ENCODE results near the gene AJM1.
"Not testable (repeated sequence)": the region's sequence is repeated elsewhere in the genome, so short reads cannot be mapped to it uniquely, and the experiment has no call there.

AJM1 gene

DNA sequence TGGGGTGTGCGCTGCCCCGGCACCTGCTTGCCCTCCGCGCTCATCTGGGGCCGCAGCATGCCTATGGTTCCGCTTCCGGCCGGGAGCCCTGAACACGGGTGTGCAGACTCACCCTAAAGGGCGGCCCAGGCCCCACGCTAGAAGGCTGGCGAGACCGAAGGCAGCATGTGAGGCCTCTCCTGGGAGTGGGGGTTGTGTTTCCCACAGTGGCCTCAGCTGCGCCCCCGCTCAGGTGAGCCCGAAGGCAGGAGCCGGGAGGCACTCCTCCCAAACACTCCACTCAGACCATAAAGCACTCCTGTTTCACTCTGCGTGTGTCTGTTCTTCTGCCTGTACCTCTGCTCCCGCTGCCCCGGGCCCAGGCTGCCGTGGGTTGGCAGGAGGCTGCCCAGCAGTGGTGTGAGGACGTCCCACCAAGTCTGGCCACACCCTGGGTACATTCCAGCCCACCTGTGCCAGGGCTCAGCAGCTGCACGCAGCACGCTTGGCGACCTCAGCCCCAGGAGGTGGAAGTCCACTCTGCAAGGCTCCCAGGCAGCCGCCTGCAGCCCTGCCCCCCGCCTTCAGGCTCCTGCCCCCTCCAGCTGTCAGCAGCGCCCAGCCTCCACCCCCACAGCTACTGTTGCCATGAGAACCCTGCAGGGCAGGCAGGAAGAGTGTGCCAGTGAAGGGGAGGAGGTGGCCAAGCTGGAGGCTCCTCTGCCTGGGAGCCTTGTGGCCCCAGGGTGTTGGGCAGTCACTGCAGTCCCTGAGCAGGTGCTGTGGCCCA lies 1.2 kb upstream of the AJM1 start:
- H3K4me3 ChIP-seq (ENCODE audit: low read depth, low read length), result no peak overlapping the region
- peak; percentile 58 for DNase-seq (ENCODE audit: low read depth)

DNA sequence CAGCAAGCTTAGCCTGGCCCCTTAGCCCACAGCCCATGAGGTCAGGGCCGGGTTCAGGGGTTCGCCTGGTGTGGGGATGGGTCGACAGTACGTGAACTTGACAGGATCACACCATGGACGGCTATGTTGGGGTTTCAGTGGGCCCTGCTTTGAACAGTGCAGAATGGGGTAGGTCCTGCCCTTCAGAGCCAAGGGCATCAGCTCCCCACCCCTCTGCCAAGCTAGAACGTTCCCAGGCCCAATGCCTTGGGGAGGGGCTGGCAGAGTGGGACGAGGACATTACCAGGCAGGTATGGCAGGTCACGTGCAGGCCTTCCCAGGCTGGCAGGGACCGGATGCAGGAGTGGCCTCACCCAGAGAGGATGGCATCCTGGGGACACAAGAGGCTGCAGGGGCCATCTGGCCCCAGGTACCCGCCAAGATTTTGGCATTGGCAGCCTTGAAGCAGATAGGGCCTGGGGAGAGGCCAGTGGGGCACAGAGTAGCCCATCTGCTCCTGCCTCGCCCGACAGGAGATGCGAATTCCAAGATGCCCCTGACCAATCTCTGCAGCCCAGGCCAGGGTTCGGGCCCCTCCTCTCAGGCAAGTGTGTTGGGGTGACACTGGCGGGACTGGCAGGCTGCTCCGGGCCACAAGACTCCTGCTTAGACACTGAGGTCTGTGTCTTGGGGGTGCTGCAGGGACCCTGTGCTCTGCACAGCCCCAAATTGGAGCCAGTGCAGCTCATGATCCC lies 465 bp upstream of the AJM1 start:
- not testable (repeated sequence) for H3K4me3 ChIP-seq (ENCODE audit: low read depth, low read length); DNase-seq (ENCODE audit: low read depth)

More for the DNA sequence above, 1.2 kb upstream of the AJM1 start:
- TF ChIP-seq MYC (IDR thresholded peaks at IDR 0.05; ENCODE audit: low read depth, low read length) (no peak), POLR2A (IDR thresholded peaks at IDR 0.05; ENCODE audit: extremely low read depth, insufficient read length) (no peak)
- TF ChIP-seq, protein P1, sequence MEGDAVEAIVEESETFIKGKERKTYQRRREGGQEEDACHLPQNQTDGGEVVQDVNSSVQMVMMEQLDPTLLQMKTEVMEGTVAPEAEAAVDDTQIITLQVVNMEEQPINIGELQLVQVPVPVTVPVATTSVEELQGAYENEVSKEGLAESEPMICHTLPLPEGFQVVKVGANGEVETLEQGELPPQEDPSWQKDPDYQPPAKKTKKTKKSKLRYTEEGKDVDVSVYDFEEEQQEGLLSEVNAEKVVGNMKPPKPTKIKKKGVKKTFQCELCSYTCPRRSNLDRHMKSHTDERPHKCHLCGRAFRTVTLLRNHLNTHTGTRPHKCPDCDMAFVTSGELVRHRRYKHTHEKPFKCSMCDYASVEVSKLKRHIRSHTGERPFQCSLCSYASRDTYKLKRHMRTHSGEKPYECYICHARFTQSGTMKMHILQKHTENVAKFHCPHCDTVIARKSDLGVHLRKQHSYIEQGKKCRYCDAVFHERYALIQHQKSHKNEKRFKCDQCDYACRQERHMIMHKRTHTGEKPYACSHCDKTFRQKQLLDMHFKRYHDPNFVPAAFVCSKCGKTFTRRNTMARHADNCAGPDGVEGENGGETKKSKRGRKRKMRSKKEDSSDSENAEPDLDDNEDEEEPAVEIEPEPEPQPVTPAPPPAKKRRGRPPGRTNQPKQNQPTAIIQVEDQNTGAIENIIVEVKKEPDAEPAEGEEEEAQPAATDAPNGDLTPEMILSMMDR (IDR thresholded peaks at IDR 0.05; ENCODE audit: low read depth, low read length), result no peak
- TF ChIP-seq, protein P2, sequence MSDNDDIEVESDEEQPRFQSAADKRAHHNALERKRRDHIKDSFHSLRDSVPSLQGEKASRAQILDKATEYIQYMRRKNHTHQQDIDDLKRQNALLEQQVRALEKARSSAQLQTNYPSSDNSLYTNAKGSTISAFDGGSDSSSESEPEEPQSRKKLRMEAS (IDR thresholded peaks at IDR 0.05; ENCODE audit: low read depth, low read length), result no peak

DNA sequence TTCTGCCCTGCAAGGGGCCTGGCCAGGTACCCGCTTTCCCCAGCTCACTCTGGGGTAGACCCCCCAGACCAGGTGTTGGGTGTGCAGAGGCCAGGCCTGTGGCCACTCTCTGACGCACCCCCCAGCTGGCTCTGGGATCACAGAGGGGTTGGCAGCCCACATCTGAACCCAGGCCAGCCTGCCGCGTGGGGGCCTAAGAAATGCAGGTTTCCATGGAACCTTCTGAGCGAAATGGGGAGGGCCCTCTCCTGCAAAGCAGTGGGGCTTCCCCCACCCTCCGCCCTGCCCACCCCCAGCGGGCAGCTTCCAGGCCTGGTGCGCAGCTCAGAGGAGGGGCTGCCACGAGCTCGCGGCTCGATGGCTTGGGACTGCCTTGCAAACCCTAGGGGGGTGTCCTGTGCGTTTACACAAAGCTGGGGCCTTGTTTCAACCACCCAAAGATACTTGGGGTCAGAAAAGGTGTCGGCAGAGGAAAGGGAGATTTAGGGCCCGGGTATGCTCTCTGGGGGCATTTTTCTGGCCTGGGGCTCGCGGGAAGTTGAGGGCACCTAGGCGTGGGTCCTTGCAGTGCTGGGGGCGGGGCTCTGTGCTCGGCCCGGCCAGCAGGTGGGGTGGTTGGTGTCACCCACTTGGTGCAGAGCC lies 1.0 kb downstream of the AJM1 start:
- DNase-seq (ENCODE audit: low read depth); H3K4me3 ChIP-seq (ENCODE audit: low read depth, low read length): not testable (repeated sequence)

DNA sequence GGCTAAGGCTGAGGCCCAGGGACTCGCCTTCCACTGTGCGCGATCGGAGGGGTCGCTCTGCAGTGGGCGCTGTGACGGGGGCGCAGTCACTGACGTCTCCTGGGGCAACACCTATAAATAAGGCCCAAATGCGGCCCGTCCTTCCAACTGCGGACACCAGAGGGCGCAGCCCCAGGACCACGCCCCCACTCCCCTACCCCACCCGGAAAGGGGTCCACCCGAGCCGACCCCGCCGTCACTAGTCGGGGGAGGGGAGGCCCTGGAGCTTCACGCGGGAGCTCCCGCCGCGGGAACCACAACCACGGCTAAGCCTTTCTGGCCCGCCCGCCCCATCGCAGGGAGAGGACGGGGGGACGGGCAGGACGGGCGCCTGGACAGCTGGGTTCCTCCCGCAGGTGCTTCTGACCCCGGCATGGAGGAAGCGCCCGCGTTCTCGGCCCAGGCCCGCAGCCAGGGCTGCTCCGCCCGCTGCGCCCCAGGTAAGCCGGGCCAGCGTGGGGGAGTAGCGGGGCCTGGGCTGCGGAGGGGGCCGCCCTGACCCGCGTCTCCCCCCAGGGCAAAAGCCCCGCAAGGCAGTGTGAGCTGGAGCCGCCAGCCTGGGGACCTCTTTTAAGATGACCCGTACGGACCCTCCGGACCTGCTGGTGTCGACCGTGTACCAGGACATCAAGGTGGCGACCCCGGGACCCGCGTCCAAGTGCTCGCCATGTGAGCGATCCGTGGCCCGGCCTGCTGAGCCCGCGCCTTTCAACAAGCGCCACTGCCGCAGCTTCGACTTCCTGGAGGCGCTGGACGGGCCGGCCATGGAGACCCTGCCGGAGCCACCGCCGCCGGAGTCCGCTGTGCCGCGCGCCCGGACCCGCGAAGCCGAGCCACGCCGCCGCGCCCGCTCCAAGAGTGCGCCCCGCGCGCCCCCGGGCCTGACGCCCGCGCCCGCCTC lies 1.8 kb downstream of the AJM1 start:
- TF ChIP-seq, protein P1 (IDR thresholded peaks at IDR 0.05; ENCODE audit: low read depth, low read length), result peak; percentile 21
- not testable (repeated sequence) for DNase-seq (ENCODE audit: low read depth); H3K4me3 ChIP-seq (ENCODE audit: low read depth, low read length)

DNA sequence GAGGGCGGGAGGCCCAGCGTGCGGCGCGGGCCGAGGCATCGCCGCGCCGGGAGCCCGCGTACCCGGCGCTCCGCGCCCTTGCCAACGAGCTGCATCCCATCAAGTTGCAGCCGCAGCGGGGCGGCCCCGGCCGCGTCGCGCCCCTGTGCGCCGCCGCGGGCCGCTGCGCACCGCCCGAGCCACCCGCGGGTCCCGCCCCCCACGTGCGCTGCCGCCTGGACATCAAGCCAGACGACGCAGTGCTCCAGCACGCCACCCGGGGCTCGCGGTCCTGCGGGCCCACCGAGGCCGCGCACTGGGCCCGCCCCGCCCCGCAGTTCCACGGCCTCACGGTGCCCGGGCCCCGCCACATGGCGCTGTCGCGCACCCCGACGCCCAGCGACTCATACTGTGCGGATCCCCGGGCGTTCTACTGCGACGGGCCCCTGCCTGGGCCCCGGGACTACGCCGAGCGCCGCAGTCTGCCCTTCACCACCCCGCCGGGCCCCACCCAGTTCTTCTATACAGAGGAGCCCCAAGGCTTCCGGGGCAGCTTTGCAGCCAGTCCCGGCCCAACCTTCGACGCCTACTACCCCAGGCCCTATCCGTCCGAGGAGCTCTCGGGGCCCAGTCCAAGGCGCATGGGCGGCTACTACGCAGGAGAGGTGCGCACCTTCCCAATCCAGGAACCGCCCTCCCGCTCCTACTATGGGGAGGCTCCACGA lies 2.6 kb downstream of the AJM1 start:
- TF ChIP-seq, protein P2 (IDR thresholded peaks at IDR 0.05; ENCODE audit: low read depth, low read length), result no peak
- TF ChIP-seq, protein P1 (IDR thresholded peaks at IDR 0.05; ENCODE audit: low read depth, low read length), result no peak
- TF ChIP-seq MYC (IDR thresholded peaks at IDR 0.05; ENCODE audit: low read depth, low read length) (no peak), POLR2A (IDR thresholded peaks at IDR 0.05; ENCODE audit: extremely low read depth, insufficient read length) (no peak)
- no peak overlapping the region for H3K4me3 ChIP-seq (ENCODE audit: low read depth, low read length)
- DNase-seq (ENCODE audit: low read depth), result no peak

DNA sequence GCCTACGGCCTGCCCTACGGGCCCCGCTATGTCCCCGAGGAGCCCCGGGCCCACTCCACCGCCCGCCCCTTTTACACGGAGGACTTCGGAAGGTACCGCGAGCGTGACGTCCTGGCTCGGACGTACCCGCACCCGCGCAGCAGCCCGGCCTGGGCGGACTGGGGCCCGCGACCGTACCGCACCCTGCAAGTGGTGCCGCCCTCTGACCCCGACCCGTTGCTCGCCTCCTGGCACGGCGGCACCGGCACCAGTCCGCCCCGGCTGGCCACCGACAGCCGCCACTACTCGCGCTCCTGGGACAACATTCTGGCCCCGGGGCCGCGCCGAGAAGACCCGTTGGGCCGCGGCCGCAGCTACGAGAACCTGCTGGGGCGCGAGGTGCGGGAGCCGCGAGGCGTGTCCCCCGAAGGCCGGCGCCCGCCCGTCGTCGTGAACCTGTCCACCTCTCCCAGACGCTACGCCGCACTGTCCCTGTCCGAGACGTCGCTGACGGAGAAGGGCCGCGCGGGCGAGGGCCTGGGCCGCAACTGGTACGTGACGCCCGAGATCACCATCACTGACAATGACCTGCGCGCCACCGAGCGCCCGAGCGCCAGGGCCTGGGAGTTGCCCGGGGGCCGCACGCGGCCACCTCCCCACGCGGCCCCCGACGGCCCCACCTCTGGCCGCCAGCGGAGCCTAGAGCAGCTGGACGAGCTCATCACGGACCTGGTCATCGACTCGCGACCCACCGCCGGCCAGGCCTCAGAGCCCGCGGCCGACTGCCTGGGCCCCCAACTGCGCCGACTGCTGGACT lies 3.4 kb downstream of the AJM1 start:
- TF ChIP-seq, protein P2 (IDR thresholded peaks at IDR 0.05; ENCODE audit: low read depth, low read length), result no peak
- TF ChIP-seq POLR2A (IDR thresholded peaks at IDR 0.05; ENCODE audit: extremely low read depth, insufficient read length) (no peak), MYC (IDR thresholded peaks at IDR 0.05; ENCODE audit: low read depth, low read length) (no peak)
- TF ChIP-seq, protein P1 (IDR thresholded peaks at IDR 0.05; ENCODE audit: low read depth, low read length), result no peak
- no peak for DNase-seq (ENCODE audit: low read depth)
- no peak overlapping the region for H3K4me3 ChIP-seq (ENCODE audit: low read depth, low read length)

Data from NB4 (cell line).